NCI-H2029 treated with DMSO at 0.1 percent for 48 hours (cell line): ENCODE data around the gene GANC.
"Not testable (repeated sequence)": the region's sequence is repeated elsewhere in the genome, so short reads cannot be mapped to it uniquely, and the experiment has no call there.

Experiments
- DNase-seq: peaks from one replicate; lab custom pipeline; 2025; lab: John Stamatoyannopoulos, UW

The GANC gene

GRCh38 chr15:42284551-42284950, 11.6 kb downstream of the GANC start:
- DNase-seq: no peak

DNA sequence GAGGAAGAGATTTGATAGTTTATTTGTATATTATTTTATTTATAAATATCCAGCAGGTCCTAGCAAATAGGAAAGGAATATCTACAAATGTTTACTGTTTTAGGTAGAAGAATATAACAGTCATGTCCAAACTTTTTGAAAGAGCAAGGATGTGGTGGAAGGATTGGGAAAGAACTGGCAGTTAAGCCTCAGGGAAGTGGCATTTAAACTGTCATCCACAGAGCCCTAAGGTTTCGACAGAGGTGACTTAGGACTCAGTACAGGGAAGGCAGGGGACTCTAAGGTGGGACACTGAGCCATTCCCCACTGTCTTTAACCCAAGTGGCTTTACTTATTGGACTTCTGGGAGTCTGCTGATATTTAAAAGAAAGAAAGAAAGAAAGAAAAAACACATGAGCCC, 12.0 kb downstream of the GANC start:
- no peak for DNase-seq

- no peak for DNase-seq
Observed at GRCh38 chr15:42286445-42287029, 13.5 kb downstream of the GANC start.

GRCh38 chr15:42287931-42288330, 14.9 kb downstream of the GANC start:
- no peak for DNase-seq

DNA sequence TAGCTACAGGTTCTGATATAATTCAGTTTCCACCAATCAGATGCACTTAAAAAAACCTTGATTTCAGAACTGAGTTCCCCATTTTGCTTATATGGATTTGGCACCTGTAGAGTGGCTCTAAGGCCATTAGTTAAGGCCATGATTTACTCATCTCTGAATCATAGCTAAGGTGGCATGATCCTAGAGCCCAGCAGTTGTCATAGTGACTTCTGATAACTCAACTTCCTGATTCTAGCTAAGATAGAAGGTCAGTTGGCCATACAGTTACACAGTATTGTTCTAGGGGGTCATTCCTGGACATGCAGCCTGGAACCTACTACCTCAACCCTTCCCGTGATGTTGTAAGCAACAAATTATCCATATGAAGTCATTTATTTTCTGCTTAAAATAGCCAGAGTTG, 16.2 kb downstream of the GANC start:
- DNase-seq: no peak

- not testable (repeated sequence) for DNase-seq
Observed at GRCh38 chr15:42301004-42301403, 28.0 kb downstream of the GANC start.

- DNase-seq: no peak
Observed at GRCh38 chr15:42306681-42307080, 33.7 kb downstream of the GANC start.

DNA sequence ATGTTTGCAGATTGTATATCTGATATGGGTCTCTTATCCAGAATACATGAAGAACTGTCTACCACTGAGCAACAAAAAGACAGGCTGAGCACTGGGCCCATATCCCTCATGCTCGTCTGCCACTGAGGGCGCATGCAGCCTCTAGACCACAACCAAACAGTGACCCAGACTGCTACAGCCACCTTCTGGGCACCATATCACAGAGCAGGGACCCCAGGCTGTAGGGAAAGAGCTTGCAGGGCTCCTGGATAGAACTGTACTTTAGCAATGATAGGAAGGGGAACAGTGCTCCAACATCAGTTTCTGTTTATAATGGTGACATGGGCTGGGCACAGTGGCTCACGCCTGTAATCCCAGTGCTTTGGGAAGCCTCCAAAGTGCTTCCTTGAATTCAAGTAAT, 40.5 kb downstream of the GANC start:
- DNase-seq: no peak

- no peak for DNase-seq
Observed at GRCh38 chr15:42314818-42315217, 41.8 kb downstream of the GANC start.

DNA sequence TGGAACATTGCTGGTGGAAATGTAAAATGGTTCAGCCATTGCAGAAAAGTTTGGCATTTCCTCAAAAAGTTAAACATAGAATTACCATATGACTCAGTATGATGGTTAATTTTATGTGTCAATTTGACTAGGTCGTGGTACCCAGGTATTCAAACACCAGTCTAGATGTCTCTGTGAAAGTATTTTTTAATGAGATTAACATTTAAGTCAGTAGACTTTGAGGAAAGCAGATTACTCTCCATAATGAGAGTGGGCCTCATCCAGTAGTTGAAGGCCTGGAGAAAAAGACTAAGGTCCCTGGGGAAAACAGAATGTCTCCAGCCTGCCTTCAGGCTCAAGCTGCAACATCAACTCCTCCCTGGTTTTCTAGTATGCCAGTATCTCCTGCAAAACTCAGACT, 42.5 kb downstream of the GANC start:
- DNase-seq: no peak

DNA sequence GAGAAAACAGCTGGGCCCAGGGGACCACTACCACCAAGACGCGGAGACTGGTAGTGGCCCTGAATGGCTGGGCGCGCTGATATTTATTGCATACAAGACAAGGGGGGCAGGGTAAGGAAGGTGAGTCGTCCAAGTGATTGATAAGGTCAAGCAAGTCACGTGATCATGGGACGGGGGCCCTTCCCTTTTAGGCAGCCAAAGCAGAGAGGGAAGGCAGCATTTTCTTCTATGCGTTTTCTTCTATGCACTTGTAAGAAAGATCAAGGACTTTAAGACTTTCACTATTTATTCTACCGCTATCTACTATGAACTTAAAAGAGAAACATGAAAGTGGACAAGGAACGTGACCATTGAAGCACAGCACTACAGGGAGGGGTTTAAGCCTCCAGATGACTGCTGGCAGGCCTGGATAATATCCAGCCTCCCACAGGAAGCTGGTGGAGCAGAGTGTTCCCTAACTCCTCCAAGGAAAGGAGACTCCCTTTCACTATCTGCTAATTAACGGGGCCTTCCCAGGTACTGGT, 43.3 kb downstream of the GANC start:
- not testable (repeated sequence) for DNase-seq

DNA sequence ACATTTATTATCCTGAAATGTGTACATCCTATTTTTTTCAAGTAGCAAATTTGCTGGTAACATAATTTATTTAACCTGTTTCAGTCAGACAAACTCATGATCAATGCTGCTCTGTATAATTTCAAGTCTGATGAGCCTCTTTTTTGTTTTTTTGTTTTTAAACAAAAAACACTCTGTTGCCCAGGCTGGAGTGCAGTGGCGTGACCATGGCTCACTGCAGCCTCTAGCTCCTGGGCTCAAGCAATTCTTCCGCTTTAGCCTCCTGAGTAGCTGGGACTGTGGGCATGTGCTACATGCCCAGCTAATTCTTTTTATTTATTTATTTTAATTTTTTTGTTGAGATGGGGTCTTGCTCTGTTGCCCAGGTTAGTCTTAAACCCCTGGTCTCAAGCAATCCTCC, 46.2 kb downstream of the GANC start:
- DNase-seq: no peak

- DNase-seq: no peak
Observed at GRCh38 chr15:42324308-42324707, 51.3 kb downstream of the GANC start.

- no peak for DNase-seq
Observed at GRCh38 chr15:42329161-42329560, 56.2 kb downstream of the GANC start.

DNA sequence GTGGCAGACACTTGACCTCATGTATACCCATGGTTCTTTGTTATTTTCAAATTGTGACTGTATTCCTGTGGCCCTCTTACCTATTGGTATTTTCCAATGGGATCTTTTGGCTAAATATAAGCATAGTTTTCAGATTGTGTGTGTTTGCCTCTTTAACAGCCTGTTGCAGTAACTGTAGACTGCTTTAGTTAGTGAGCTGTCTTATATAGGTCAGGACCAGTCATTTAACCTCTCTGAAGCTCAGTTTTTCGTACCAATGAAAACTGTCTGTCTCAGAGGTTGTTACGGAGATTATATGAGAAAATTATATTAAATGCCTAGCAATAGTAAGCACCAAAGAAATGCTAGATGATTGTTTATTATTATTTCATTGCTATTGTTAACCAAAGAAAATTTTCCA, 57.0 kb downstream of the GANC start:
- no peak for DNase-seq

- no peak for DNase-seq
Observed at GRCh38 chr15:42331235-42331634, 58.2 kb downstream of the GANC start.

GRCh38 chr15:42332331-42332730, 59.3 kb downstream of the GANC start:
- DNase-seq: no peak

GRCh38 chr15:42335074-42335473, 62.1 kb downstream of the GANC start:
- DNase-seq: no peak

DNA sequence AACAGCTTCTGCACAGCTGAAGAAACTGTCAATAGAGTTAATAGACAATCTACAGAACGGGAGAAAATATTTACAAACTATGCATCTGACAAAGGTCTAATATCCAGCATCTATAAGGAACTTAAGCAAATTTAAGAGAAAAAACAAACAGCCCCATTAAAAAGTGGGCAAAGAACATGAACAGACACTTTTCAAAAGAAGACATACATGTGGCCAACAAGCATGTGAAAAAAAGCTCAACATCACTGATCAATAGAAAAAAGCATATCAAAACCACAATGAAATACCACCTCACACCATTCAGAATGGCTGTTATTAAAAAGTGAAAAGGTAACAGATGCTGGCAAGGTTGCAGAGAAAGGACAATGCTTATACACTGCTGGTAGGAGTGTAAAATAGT, 63.6 kb downstream of the GANC start:
- DNase-seq: not testable (repeated sequence)

DNA sequence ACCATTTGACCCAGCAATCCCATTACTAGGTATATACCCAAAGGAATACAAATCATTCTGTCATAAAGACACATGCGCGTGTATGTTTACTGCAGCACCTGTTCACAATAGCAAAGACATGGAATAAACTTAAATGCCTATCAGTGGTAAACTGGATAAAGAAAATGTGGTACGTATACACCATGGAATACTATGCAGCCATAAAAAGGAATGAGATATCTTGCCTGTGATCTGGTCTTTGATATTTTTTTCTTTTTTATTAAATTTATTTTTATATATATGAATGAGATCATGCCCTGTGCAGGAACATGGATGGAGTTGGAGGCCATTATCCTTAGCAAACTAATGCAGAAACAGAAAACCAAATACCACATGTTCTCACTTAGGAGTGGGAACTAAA, 64.1 kb downstream of the GANC start:
- not testable (repeated sequence) for DNase-seq

GRCh38 chr15:42338500-42338899, 65.5 kb downstream of the GANC start:
- DNase-seq: no peak

GRCh38 chr15:42343596-42344232, 70.7 kb downstream of the GANC start:
- no peak for DNase-seq

- DNase-seq: no peak
Observed at GRCh38 chr15:42344763-42345162, 71.8 kb downstream of the GANC start.

DNA sequence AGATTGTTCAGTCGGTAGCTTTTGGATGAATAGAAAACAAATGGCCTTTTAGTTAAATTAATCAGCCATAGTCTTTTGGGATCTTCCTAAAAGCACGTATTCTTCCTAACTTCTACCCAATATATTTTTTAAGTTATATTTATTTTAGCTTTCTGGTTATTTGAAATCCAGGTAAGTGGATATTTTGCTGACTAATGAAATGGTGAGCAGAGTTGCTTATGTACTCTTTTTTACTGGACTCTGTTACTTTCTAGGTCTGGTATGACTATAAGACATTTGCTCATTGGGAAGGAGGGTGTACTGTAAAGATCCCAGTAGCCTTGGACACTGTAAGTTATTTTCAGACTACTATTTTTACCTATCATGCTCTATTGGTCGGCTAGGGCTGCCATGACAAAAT, 72.5 kb downstream of the GANC start:
- no peak for DNase-seq
